Right lobe of liver (tissue), 4 donors: Measurements from ENCODE around the gene FIZ1.

Experiments used
- POLR2A ChIP-seq: fragments of 450-650 bp; IDR thresholded peaks from one replicate; pipeline ENCODE4 v1.6.1; 2017; ENCODE audit warnings: antibody characterized with exemption, mild to moderate bottlenecking
- TF ChIP-seq, protein P1 (sequence below), 4 donors: fragments of 200-600 bp in 3 of 4; fragments of 450-650 bp in 1 of 4; IDR thresholded peaks; one replicate each; pipeline versions ENCODE4 v1.5.1 to v1.8.0; 2016 to 2022; ENCODE audit warnings: antibody characterized with exemption in 4 of 4, mild to moderate bottlenecking in 2 of 4
- donor health status: DM: no; HTN: no; CAD: no.
- donor health status: DM: no; HTN: no; CAD: no.
- donor health status: DM: no; HTN: yes; CAD: no.

DNA sequence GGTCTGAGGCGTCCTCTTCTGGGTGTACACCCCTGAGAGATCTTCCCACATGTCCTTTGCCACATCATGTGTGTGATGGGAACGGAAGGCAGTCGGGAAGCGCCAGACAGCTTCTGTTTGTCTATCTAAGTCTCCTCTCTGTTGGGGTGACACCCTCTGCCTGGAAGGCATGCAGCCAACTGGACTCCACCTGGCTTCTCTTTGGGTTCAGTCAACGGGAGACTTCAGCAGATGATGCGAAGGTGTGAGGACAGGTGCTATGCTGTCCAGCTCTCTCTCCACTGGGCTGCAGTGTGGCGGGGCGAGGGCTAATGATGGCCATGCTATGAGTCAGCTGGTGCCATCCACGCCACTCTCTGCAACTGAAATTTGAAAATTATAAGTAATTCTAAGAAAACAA lies 39.6 kb downstream of the FIZ1 start:
- no peak for TF ChIP-seq POLR2A
- TF ChIP-seq, protein P1, sequence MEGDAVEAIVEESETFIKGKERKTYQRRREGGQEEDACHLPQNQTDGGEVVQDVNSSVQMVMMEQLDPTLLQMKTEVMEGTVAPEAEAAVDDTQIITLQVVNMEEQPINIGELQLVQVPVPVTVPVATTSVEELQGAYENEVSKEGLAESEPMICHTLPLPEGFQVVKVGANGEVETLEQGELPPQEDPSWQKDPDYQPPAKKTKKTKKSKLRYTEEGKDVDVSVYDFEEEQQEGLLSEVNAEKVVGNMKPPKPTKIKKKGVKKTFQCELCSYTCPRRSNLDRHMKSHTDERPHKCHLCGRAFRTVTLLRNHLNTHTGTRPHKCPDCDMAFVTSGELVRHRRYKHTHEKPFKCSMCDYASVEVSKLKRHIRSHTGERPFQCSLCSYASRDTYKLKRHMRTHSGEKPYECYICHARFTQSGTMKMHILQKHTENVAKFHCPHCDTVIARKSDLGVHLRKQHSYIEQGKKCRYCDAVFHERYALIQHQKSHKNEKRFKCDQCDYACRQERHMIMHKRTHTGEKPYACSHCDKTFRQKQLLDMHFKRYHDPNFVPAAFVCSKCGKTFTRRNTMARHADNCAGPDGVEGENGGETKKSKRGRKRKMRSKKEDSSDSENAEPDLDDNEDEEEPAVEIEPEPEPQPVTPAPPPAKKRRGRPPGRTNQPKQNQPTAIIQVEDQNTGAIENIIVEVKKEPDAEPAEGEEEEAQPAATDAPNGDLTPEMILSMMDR (IDR thresholded peaks at IDR 0.05), result no peak
